Measurements from ENCODE around the gene DPP9. TPM values are rescaled to one million over a fixed set of nuclear protein-coding genes. Genes with fewer than 3 reads are reported as not detected.
A peak's percentile ranks its signal among the peaks of the same experiment; 100 is the strongest.

DPP9 gene
- polyA plus RNA-seq, 1 of the 3 experiments (the other 2 are of a cell fraction): 17.1 TPM

DNA sequence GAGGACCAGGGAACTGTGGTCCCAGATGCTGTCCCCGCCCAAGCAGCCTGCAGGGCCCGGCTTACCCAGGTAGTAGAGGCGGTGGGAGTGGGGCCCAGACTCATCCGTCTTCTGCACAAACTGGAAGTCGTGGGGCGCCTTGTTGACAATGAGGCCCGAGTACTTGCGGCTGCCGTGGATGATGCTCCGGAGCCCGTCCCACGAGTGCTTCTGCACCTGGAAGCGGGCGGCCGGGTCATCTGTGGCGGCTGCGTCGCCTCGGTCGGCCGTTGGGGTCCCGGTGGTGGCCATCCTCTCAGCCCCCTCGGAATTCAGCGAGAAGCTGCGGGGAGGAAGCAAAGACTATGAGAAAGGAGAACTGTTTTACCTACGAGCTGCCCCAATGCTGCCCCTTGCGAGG, 9.6 kb downstream of the DPP9 start:
- Histone ChIP-seq H3K27ac (ENCODE audit: low read depth in 2 of 2, low read length in 1 of 2) (peak overlapping the region in 1 of 2 experiments; percentile 68; a peak in 2 of 4 replicates), H3K4me2 (peak overlapping the region; percentile 51), H3K9me2 (no peaks in the 10 kb centered on the region), H3K9me3 (no peaks in the 10 kb centered on the region), H3K4me3 (ENCODE audit: low read depth in 2 of 2, low read length in 1 of 2) (no peak overlapping the region), H4K20me1 (ENCODE audit: insufficient read depth) (no peaks in the 10 kb centered on the region), H3F3A (replicated peaks; ENCODE audit: insufficient read depth) (peaks cover 14% of the 10 kb centered on the region), H3K4me1 (ENCODE audit: control insufficient read depth in 1 of 2, insufficient read depth in 2 of 2, low read depth in 1 of 2, low read length in 1 of 2) (peaks cover 0 to 25% of the 10 kb centered on the region in 2 experiments; a peak in 2 of 4 replicates), H2AFZ (ENCODE audit: low read depth) (no peak overlapping the region), H3K79me2 (ENCODE audit: insufficient read depth) (peaks cover 57% of the 10 kb centered on the region; the same call in 1 of the 2 replicates), H3K9ac (peak overlapping the region; percentile 39; the same call in 1 of the 2 replicates), H3K27me3 (ENCODE audit: insufficient read depth) (no peaks in the 10 kb centered on the region), H3K36me3 (replicated peaks in 1 of 2; ENCODE audit: control insufficient read depth in 1 of 2, insufficient read depth in 2 of 2, low read length in 1 of 2) (peaks cover 47 to 48% of the 10 kb centered on the region in 2 experiments)
- DNase-seq: no peak
- ChIA-PET POLR2A (interaction anchor here (0.6 kb wide), 1 partner anchor 15 kb away, joined by 4 read pairs; no protein-coding TSS in a partner anchor), CTCF (no interaction called here)
- WGBS (ENCODE audit: low lambda C conversion rate): 92% methylated on average over 25 of the region's 27 CpGs
- no peak for TF ChIP-seq GATA2 (CRISPR knock-in tag; IDR thresholded peaks at IDR 0.05)
- TF ChIP-seq RXRA (IDR thresholded peaks at IDR 0.05; ENCODE audit: borderline replicate concordance, low read depth): no peak
- TF ChIP-seq FOXJ3 (CRISPR knock-in tag; IDR thresholded peaks at IDR 0.05): no peak
- TF ChIP-seq RAD21 (IDR thresholded peaks at IDR 0.05; ENCODE audit: low read length): no peak
- no peak for TF ChIP-seq ELF1 (IDR thresholded peaks at IDR 0.05)
- no peak for TF ChIP-seq JUND (IDR thresholded peaks at IDR 0.05)

DNA sequence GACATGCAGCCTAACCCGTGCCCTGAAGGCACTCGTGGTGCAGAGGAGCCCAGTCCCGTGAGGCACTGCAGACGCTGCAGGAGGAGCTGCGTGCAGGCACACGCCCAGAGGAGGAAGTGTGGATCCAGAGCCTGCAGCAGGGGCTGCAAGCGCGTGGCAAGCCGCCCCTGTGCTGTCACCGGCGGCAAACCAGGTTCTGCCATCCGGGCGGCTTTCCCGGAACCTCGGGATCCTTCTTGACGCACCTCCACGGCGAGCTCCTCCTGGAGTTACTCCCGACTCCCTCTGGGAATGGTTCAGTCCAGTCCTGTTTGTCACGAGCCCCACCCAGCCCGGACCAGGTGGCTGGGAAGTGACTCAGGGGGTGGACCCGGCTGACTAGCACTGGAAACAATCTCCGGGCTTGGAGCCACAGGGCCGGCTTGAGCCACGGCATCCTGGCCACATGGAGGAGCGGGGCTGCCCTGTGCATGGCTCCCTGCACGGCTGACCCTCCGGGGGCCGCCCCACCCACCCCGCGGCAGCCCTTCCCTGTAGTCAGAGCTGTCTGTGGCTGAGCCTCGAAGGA, 10.2 kb downstream of the DPP9 start:
- Histone ChIP-seq H3K9me3 (no peaks in the 10 kb centered on the region), H3F3A (replicated peaks; ENCODE audit: insufficient read depth) (peaks cover 14% of the 10 kb centered on the region), H3K27me3 (ENCODE audit: insufficient read depth) (no peaks in the 10 kb centered on the region), H3K79me2 (ENCODE audit: insufficient read depth) (peaks cover 51% of the 10 kb centered on the region; the same call in 1 of the 2 replicates), H3K36me3 (replicated peaks in 1 of 2; ENCODE audit: control insufficient read depth in 1 of 2, insufficient read depth in 2 of 2, low read length in 1 of 2) (peaks cover 42 to 43% of the 10 kb centered on the region in 2 experiments), H2AFZ (ENCODE audit: low read depth) (no peak overlapping the region), H3K27ac (ENCODE audit: low read depth in 2 of 2, low read length in 1 of 2) (peak overlapping the region in 1 of 2 experiments; percentile 68; a peak in 2 of 4 replicates), H3K4me2 (peak overlapping the region; percentile 51), H3K9me2 (no peaks in the 10 kb centered on the region), H3K9ac (peak overlapping the region; percentile 39; the same call in 1 of the 2 replicates), H3K4me1 (ENCODE audit: control insufficient read depth in 1 of 2, insufficient read depth in 2 of 2, low read depth in 1 of 2, low read length in 1 of 2) (peaks cover 0 to 24% of the 10 kb centered on the region in 2 experiments; a peak in 2 of 4 replicates), H3K4me3 (ENCODE audit: low read depth in 2 of 2, low read length in 1 of 2) (no peak overlapping the region), H4K20me1 (ENCODE audit: insufficient read depth) (no peaks in the 10 kb centered on the region)
- 32% methylated on average over 9 of the region's 32 CpGs for WGBS (ENCODE audit: low lambda C conversion rate)
- DNase-seq: peak; percentile 43
- ChIA-PET CTCF (no interaction called here), POLR2A (no interaction called here)
- TF ChIP-seq EZH2phosphoT487 (IDR thresholded peaks at IDR 0.05; ENCODE audit: borderline replicate concordance, low read depth) (no peak), NFIC (IDR thresholded peaks at IDR 0.05; ENCODE audit: borderline replicate concordance) (peak; percentile 84), POLR2AphosphoS5 (IDR thresholded peaks at IDR 0.05; ENCODE audit: low read depth, low read length) (peak; percentile 66; the same call in 1 of the 2 replicates), FOXM1 (IDR thresholded peaks at IDR 0.05; ENCODE audit: low read depth) (no peak), FOSL2 (IDR thresholded peaks at IDR 0.05; ENCODE audit: borderline replicate concordance, low read depth) (peak; percentile 96), CHD2 (IDR thresholded peaks at IDR 0.05; ENCODE audit: low read length, partially characterized antibody) (no peak), SIN3A (IDR thresholded peaks at IDR 0.05; ENCODE audit: borderline replicate concordance, low read depth, low read length) (peak; percentile 58; the same call in 1 of the 2 replicates), ELF1 (IDR thresholded peaks at IDR 0.05) (no peak), RCOR1 (IDR thresholded peaks at IDR 0.05; ENCODE audit: low read length) (no peak), TEAD4 (IDR thresholded peaks at IDR 0.05; ENCODE audit: borderline replicate concordance, insufficient read depth) (peak; percentile 73), JUND (IDR thresholded peaks at IDR 0.05) (peak; percentile 88; the same call in 1 of the 2 replicates), TCF12 (IDR thresholded peaks at IDR 0.05) (peak; percentile 94), NRF1 (IDR thresholded peaks at IDR 0.05; ENCODE audit: low read depth, low read length) (no peak), EP300 (IDR thresholded peaks at IDR 0.05; ENCODE audit: borderline replicate concordance in 1 of 2, low read depth in 1 of 2, low read length in 1 of 2) (peak in 1 of 2 experiments; percentile 72; a peak in 1 of 4 replicates), RXRA (IDR thresholded peaks at IDR 0.05; ENCODE audit: borderline replicate concordance, low read depth) (peak; percentile 61; the same call in 1 of the 2 replicates), GABPA (IDR thresholded peaks at IDR 0.05; ENCODE audit: low read depth) (0 out of 2 replicates have a peak, but pooled peaks have one; percentile 30), FOXJ3 (CRISPR knock-in tag; IDR thresholded peaks at IDR 0.05) (no peak)
- TF ChIP-seq, protein P1, sequence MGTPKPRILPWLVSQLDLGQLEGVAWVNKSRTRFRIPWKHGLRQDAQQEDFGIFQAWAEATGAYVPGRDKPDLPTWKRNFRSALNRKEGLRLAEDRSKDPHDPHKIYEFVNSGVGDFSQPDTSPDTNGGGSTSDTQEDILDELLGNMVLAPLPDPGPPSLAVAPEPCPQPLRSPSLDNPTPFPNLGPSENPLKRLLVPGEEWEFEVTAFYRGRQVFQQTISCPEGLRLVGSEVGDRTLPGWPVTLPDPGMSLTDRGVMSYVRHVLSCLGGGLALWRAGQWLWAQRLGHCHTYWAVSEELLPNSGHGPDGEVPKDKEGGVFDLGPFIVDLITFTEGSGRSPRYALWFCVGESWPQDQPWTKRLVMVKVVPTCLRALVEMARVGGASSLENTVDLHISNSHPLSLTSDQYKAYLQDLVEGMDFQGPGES (IDR thresholded peaks at IDR 0.05; ENCODE audit: low read depth, low read length): no peak
- TF ChIP-seq, protein P2, sequence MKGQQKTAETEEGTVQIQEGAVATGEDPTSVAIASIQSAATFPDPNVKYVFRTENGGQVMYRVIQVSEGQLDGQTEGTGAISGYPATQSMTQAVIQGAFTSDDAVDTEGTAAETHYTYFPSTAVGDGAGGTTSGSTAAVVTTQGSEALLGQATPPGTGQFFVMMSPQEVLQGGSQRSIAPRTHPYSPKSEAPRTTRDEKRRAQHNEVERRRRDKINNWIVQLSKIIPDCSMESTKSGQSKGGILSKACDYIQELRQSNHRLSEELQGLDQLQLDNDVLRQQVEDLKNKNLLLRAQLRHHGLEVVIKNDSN (IDR thresholded peaks at IDR 0.05; ENCODE audit: borderline replicate concordance, low read depth): peak; percentile 64
- TF ChIP-seq, protein P3, sequence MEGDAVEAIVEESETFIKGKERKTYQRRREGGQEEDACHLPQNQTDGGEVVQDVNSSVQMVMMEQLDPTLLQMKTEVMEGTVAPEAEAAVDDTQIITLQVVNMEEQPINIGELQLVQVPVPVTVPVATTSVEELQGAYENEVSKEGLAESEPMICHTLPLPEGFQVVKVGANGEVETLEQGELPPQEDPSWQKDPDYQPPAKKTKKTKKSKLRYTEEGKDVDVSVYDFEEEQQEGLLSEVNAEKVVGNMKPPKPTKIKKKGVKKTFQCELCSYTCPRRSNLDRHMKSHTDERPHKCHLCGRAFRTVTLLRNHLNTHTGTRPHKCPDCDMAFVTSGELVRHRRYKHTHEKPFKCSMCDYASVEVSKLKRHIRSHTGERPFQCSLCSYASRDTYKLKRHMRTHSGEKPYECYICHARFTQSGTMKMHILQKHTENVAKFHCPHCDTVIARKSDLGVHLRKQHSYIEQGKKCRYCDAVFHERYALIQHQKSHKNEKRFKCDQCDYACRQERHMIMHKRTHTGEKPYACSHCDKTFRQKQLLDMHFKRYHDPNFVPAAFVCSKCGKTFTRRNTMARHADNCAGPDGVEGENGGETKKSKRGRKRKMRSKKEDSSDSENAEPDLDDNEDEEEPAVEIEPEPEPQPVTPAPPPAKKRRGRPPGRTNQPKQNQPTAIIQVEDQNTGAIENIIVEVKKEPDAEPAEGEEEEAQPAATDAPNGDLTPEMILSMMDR (IDR thresholded peaks at IDR 0.05): no peak
- TF ChIP-seq, protein P4, sequence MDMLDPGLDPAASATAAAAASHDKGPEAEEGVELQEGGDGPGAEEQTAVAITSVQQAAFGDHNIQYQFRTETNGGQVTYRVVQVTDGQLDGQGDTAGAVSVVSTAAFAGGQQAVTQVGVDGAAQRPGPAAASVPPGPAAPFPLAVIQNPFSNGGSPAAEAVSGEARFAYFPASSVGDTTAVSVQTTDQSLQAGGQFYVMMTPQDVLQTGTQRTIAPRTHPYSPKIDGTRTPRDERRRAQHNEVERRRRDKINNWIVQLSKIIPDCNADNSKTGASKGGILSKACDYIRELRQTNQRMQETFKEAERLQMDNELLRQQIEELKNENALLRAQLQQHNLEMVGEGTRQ (IDR thresholded peaks at IDR 0.05; ENCODE audit: borderline replicate concordance, low read depth, low read length): no peak; the same call in 1 of the 2 replicates
